Parathyroid adenoma (tissue), 2 donors: ENCODE data around the gene SORCS2.

ENCODE experiments used
- H2AFZ ChIP-seq: fragments of 300-600 bp; sonication (generic); one replicate; pipeline ENCODE4 v1.7.0; 2017; ENCODE audit warnings: antibody characterized with exemption, mild to moderate bottlenecking
- H3K27ac ChIP-seq: fragments of 300-600 bp; sonication (generic); one replicate; pipeline ENCODE4 v1.7.0; 2017
- H3K27me3 ChIP-seq: fragments of 300-600 bp; sonication (generic); one replicate; pipeline ENCODE4 v1.7.0; 2017; ENCODE audit warnings: low read length; ENCODE audit not compliant: control insufficient read depth, insufficient read depth
- H3K36me3 ChIP-seq: fragments of 300-600 bp; sonication (generic); one replicate; pipeline ENCODE4 v1.7.0; 2017; ENCODE audit warnings: low read length; ENCODE audit not compliant: control insufficient read depth, insufficient read depth
- H3K4me1 ChIP-seq: fragments of 300-600 bp; sonication (generic); one replicate; pipeline ENCODE4 v1.7.0; 2017; ENCODE audit warnings: control low read depth
- H3K4me2 ChIP-seq: fragments of 300-600 bp; sonication (generic); one replicate; pipeline ENCODE4 v1.7.0; 2017; ENCODE audit warnings: low read length
- H3K4me3 ChIP-seq: fragments of 300-600 bp; sonication (generic); one replicate; pipeline ENCODE4 v1.7.0; 2017; ENCODE audit warnings: low read depth, low read length
- H3K79me2 ChIP-seq: fragments of 300-600 bp; sonication (generic); one replicate; pipeline ENCODE4 v1.7.0; 2017; ENCODE audit warnings: control low read depth
- H3K9ac ChIP-seq: fragments of 300-600 bp; sonication (generic); one replicate; pipeline ENCODE4 v1.7.0; 2017; ENCODE audit warnings: mild to moderate bottlenecking
- H3K9me3 ChIP-seq: fragments of 300-600 bp; sonication (generic); one replicate; pipeline ENCODE4 v1.7.0; 2017; ENCODE audit warnings: low read length; ENCODE audit not compliant: control insufficient read depth
- TF ChIP-seq, protein P1 (sequence below): fragments of 300-600 bp; sonication (generic); IDR thresholded peaks from one replicate; pipeline ENCODE4 v1.7.0; 2017; ENCODE audit warnings: antibody characterized with exemption, mild to moderate bottlenecking
- donor health status: primary hyperparathyroidism.

Gene SORCS2

DNA sequence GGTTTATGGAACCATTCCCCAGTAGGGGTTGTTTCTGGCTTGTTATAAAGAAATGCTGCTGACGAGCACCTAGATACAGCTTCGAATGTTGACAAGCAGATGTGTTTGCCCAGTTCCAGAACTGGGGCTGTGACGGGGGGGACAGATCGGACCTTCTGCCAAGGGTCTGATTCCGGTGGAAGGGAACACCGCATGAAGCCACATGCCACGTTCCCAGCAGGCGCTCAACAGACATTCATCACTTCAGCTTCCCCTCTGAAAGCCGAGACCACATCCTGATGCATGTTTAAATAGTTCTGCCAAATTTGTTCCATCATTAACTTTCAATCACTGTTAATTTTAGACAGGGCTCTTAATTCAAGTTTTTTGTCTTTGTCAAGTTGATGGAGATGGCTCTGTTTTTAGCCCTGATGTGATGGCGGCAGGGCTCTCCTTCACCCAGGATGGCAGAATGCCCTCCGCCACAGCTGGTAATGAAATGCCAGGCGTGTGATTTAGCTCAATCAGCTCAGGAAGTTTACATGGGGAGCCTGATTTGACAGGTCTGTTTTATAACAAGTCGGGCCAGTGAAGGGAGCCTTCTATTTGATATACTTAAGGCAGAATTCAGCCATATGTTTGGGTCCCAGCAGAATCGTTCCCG, 185.0 kb downstream of the SORCS2 start:
- H3K79me2 ChIP-seq = no peaks in the 10 kb centered on the region
- H3K27me3 ChIP-seq = no peaks in the 10 kb centered on the region
- TF ChIP-seq, protein P1, sequence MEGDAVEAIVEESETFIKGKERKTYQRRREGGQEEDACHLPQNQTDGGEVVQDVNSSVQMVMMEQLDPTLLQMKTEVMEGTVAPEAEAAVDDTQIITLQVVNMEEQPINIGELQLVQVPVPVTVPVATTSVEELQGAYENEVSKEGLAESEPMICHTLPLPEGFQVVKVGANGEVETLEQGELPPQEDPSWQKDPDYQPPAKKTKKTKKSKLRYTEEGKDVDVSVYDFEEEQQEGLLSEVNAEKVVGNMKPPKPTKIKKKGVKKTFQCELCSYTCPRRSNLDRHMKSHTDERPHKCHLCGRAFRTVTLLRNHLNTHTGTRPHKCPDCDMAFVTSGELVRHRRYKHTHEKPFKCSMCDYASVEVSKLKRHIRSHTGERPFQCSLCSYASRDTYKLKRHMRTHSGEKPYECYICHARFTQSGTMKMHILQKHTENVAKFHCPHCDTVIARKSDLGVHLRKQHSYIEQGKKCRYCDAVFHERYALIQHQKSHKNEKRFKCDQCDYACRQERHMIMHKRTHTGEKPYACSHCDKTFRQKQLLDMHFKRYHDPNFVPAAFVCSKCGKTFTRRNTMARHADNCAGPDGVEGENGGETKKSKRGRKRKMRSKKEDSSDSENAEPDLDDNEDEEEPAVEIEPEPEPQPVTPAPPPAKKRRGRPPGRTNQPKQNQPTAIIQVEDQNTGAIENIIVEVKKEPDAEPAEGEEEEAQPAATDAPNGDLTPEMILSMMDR = no peak
- no peaks in the 10 kb centered on the region for H3K36me3 ChIP-seq
- H3K4me3 ChIP-seq = no peak overlapping the region
- H3K9ac ChIP-seq = no peak overlapping the region
- H3K4me1 ChIP-seq = no peaks in the 10 kb centered on the region
- H3K4me2 ChIP-seq = no peak overlapping the region
- no peaks in the 10 kb centered on the region for H3K9me3 ChIP-seq
- H2AFZ ChIP-seq = no peak overlapping the region
- no peak overlapping the region for H3K27ac ChIP-seq

DNA sequence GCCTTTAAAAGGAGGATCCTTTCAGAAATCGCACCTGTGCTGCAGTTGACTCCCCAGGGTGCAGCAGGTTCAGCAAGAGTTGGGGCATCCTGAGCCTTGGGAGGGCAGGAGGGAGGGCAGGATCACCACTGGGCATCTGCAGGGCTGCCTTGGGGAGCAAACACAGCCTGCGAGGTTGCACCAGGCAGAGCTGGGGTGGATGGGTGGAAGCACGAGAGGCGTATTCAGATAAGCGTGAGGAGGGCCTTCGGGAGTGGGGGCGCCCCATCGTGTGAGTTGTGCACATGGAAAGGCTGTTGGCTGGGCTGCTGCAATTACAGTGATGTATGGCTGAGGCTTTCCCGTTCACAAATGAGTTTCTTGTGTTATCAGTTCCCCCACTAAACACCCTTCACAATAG, 186.8 kb downstream of the SORCS2 start:
- no peaks in the 10 kb centered on the region for H3K9me3 ChIP-seq
- no peak overlapping the region for H3K9ac ChIP-seq
- H3K36me3 ChIP-seq = no peaks in the 10 kb centered on the region
- no peak overlapping the region for H2AFZ ChIP-seq
- TF ChIP-seq, protein P1 = no peak
- H3K4me3 ChIP-seq = no peak overlapping the region
- H3K79me2 ChIP-seq = no peaks in the 10 kb centered on the region
- no peak overlapping the region for H3K4me2 ChIP-seq
- no peaks in the 10 kb centered on the region for H3K4me1 ChIP-seq
- no peak overlapping the region for H3K27ac ChIP-seq
- H3K27me3 ChIP-seq = no peaks in the 10 kb centered on the region

DNA sequence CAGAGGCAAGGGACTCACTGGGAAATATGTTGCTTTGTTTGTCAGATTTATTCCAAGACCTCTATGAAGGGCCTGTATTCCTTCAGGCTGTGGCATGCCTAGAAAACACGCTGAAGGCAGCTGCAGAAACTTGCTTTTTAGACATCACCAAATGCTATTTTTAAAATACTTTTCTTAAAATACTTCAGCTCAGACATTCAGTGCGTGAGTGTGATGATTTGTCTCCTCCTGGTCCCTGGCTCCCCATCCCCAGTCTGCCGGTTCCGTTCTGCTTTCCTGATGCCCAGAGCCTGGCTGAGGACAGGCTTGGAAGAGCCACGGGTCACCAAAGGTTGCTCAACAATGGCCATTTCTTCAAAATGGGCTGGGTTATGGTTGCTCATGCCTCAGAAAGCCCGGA, 187.4 kb downstream of the SORCS2 start:
- Histone ChIP-seq H3K27me3 (no peaks in the 10 kb centered on the region), H3K4me1 (no peaks in the 10 kb centered on the region), H3K4me3 (no peak overlapping the region), H3K4me2 (no peak overlapping the region), H3K27ac (no peak overlapping the region), H3K9ac (no peak overlapping the region), H3K9me3 (no peaks in the 10 kb centered on the region), H3K79me2 (no peaks in the 10 kb centered on the region), H3K36me3 (no peaks in the 10 kb centered on the region), H2AFZ (no peak overlapping the region)
- TF ChIP-seq, protein P1 = no peak

DNA sequence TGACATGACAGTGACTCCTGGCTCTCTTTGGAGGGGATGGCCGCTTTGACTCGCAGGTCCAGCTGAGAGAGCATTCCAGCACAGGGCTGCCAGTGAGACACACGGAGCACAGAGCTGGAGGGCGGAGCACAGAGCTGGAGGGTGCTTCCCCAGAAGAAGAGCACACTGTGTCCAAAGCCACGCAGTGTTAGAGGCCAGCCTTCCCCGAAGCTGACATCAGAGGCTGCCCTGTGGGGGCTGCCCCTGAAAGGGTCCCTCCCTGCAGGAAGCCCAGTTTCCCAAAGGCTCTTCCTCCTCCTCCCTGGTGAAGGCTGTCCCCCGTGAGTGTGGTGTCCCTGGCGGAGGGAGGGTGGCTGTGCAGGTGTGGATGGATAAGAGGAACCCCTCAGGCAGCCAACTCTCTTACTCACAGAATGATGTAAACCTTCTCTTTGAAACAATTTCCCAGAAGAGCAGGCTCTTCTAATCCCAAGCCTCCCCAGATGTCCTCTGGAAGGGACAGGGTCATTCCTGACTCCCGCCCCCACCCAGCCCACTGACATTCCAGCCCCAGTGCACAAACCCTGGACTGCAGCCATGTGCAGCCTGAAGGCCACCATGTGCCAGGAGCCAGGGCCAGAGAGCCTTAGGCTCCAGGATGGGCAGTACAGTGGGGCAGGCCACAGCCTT, 189.0 kb downstream of the SORCS2 start:
- Histone ChIP-seq H2AFZ (no peak overlapping the region), H3K9me3 (no peaks in the 10 kb centered on the region), H3K27me3 (no peaks in the 10 kb centered on the region), H3K4me2 (no peak overlapping the region), H3K27ac (no peak overlapping the region), H3K4me1 (no peaks in the 10 kb centered on the region), H3K36me3 (no peaks in the 10 kb centered on the region), H3K9ac (no peak overlapping the region), H3K79me2 (no peaks in the 10 kb centered on the region), H3K4me3 (no peak overlapping the region)
- TF ChIP-seq, protein P1 = no peak
